Endothelial cell of umbilical vein (primary cell): ENCODE data around the gene CERKL.

Experiments used
- CTCF ChIP-seq, 2 donors: IDR thresholded peaks; 1 replicate in 1 of 2; 2 replicates in 1 of 2; pipeline ENCODE4 v1.5.1; 2011; ENCODE audit warnings: low read length in 2 of 2, mild to moderate bottlenecking in 2 of 2, moderate library complexity in 2 of 2, control low read depth in 1 of 2, inconsistent platforms in 1 of 2, low read depth in 1 of 2; ENCODE audit not compliant: insufficient read depth in 1 of 2; ENCODE audit errors: extremely low read depth in 1 of 2
- EZH2 ChIP-seq: IDR thresholded peaks from 2 replicates; pipeline ENCODE4 v1.6.1; 2012; ENCODE audit warnings: borderline replicate concordance, low read depth, mild to moderate bottlenecking, moderate library complexity, low read length, inconsistent platforms; ENCODE audit not compliant: severe bottlenecking
- MAX ChIP-seq: IDR thresholded peaks from 2 replicates; pipeline ENCODE4 v1.6.1; 2011; ENCODE audit not compliant: insufficient read depth, insufficient read length
- MYC ChIP-seq: IDR thresholded peaks from one replicate; pipeline ENCODE4 v1.6.1; 2011; ENCODE audit warnings: mild to moderate bottlenecking, low read depth, low read length
- POLR2A ChIP-seq: IDR thresholded peaks from 2 replicates; pipeline ENCODE4 v1.6.1; 2012; ENCODE audit warnings: low read depth, mild to moderate bottlenecking, control low read depth, low read length

GRCh38 chr2:181520253-181520652 is 136.7 kb downstream of the CERKL start:
- TF ChIP-seq POLR2A: no peak
- TF ChIP-seq CTCF (IDR thresholded peaks at IDR 0.05; ENCODE audit: extremely low read depth in 1 of 2, insufficient read depth in 1 of 2, low read depth in 1 of 2, low read length in 2 of 2): no peak
- TF ChIP-seq MAX: no peak
- TF ChIP-seq EZH2: no peak
- no peak for TF ChIP-seq MYC
